SK-N-MC (cell line): Measurements from ENCODE around the gene AMBRA1.
A peak's percentile ranks its signal among the peaks of the same experiment; 100 is the strongest.

ENCODE experiments used
- DNase-seq: peaks from one replicate; pipeline ENCODE4 v3.0.0-alpha.2; 2011; ENCODE audit warnings: low read depth, low spot score
- H3K27ac ChIP-seq: fragments of 200-600 bp; sonication (generic); 2 replicates; pipeline ENCODE4 v1.5.1; 2016; ENCODE audit warnings: mixed run types
- H3K36me3 ChIP-seq: fragments of 200-600 bp; sonication (generic); 2 replicates; pipeline ENCODE4 v1.6.1; 2017; ENCODE audit warnings: antibody characterized with exemption, low read length, mixed read lengths; ENCODE audit not compliant: insufficient read depth
- H3K4me3 ChIP-seq: fragments of 200-600 bp; sonication (generic); 2 replicates; pipeline ENCODE4 v1.5.1; 2016
- H3K9ac ChIP-seq: fragments of 200-600 bp; sonication (generic); 2 replicates; pipeline ENCODE4 v1.8.0; 2017; ENCODE audit warnings: mixed run types, mixed read lengths; ENCODE audit not compliant: insufficient read length
- H3K9me3 ChIP-seq: fragments of 200-600 bp; sonication (generic); 2 replicates; pipeline ENCODE4 v1.6.1; 2017; ENCODE audit warnings: low read depth, mild to moderate bottlenecking, antibody characterized with exemption, low read length, moderate library complexity, mixed read lengths
- EZH2 ChIP-seq: fragments of 200-600 bp; sonication (generic); IDR thresholded peaks from one replicate; pipeline ENCODE4 v1.6.1; 2017; ENCODE audit warnings: antibody characterized with exemption
- FOXP2 ChIP-seq: optimal IDR thresholded peaks from 2 replicates; pipeline ENCODE3; 2011; ENCODE audit warnings: mild to moderate bottlenecking, moderate library complexity; ENCODE audit not compliant: insufficient read depth; ENCODE audit errors: extremely low read length, control extremely low read depth
- POLR2AphosphoS5 ChIP-seq: IDR thresholded peaks from 2 replicates; pipeline ENCODE4 v1.6.1; 2012; ENCODE audit warnings: mild to moderate bottlenecking, low read depth, low read length, borderline replicate concordance

AMBRA1 gene

GRCh38 chr11:46417711-46418110 is 176.1 kb downstream of the AMBRA1 start:
- TF ChIP-seq FOXP2 (no peak), POLR2AphosphoS5 (no peak), EZH2 (no peak)
- DNase-seq, result no peak
- no peaks in the 10 kb centered on the region for H3K9me3 ChIP-seq
- H3K4me3 ChIP-seq, result no peak overlapping the region
- peaks cover 17% of the 10 kb centered on the region for H3K36me3 ChIP-seq
- no peak overlapping the region for H3K27ac ChIP-seq
- H3K9ac ChIP-seq, result no peak overlapping the region

DNA sequence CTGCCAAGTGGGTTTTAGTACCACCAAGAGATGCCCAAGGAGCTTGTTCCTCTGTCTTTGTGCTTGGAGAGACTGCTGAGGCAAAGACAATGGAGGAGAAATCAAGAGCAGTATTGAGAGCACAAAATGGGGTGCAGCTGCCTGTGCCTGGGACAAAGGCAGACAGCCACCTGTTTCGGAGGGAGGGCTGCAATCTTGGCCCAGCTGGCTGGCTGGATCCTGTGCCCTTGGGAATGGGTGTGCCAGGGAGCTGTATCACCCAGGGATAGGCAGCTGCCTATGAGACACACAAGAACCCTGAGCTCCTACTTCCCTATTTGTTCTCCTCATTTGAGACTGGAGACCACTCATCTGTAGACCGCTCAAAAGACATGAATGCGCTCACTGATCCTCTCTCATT is 178.9 kb downstream of the AMBRA1 start:
- Histone ChIP-seq H3K9ac (no peak overlapping the region), H3K9me3 (no peaks in the 10 kb centered on the region), H3K36me3 (peaks cover 12% of the 10 kb centered on the region), H3K27ac (no peak overlapping the region), H3K4me3 (no peak overlapping the region)
- no peak for TF ChIP-seq EZH2
- DNase-seq, result no peak

DNA sequence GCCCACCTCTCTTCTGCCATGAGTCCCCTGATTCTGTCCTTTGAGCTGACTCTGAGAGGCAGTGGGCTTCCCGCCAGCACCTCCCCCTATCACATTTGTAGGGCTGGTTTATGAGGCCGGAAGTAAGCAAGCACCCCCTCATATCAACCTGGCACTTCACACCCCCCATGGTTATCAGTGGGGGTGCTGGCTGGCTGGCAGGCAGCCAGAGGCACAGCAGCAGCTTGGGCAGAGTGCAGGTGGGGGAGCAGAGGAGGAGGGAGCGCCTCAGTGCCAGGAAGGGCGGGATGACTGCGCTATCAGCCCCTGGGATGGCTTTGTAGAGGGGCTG is 179.4 kb downstream of the AMBRA1 start:
- no peak for DNase-seq
- H3K9ac ChIP-seq, result no peak overlapping the region
- no peak for TF ChIP-seq POLR2AphosphoS5
- TF ChIP-seq EZH2, result no peak
- peak; percentile 22 for TF ChIP-seq FOXP2
- peaks cover 12% of the 10 kb centered on the region for H3K36me3 ChIP-seq
- no peak overlapping the region for H3K4me3 ChIP-seq
- H3K27ac ChIP-seq, result no peak overlapping the region
- no peaks in the 10 kb centered on the region for H3K9me3 ChIP-seq

DNA sequence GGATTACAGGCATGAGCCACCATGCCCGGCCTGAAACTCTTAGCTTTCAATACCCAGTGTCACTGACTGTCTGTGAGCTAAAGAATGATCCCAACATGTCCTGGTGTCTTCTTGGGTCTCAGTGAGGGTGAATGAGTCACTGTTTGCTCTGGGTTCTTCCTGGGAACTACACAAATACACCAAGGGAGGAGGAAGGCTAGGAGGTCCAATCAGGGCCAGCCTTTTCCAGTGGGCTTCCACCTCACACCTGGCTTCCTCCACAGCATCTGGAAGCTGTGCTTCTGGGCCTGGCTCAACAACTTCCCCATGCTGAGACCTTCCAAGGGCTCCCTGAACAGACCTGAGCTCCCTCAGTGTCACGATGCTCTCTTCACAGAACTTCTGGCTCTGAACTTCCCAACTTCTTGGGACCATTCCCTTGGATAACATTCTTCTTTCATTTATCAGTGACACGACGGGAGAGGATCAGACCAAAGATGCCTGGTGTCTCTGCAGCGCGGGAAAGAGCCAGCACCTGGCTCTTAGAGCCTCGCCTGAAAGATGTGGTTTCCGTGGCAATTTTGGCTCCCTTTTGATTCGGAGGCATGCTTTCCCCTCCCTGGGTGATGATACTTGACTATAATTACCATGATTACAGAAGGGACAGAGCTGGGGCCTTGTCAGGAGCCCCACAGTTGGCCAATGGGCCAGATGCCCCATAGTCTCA is 179.9 kb downstream of the AMBRA1 start:
- Histone ChIP-seq H3K9ac (no peak overlapping the region), H3K36me3 (peaks cover 12% of the 10 kb centered on the region), H3K9me3 (no peaks in the 10 kb centered on the region), H3K27ac (no peak overlapping the region), H3K4me3 (no peak overlapping the region)
- TF ChIP-seq POLR2AphosphoS5, result no peak
- no peak for TF ChIP-seq EZH2
- TF ChIP-seq FOXP2, result no peak
- no peak for DNase-seq

- Histone ChIP-seq H3K4me3 (no peak overlapping the region), H3K36me3 (peaks cover 22% of the 10 kb centered on the region; the same call in 1 of the 2 replicates), H3K27ac (no peak overlapping the region), H3K9me3 (no peaks in the 10 kb centered on the region), H3K9ac (no peak overlapping the region)
- no peak for TF ChIP-seq POLR2AphosphoS5
- no peak for TF ChIP-seq FOXP2
- TF ChIP-seq EZH2, result no peak
- no peak for DNase-seq
Measured at GRCh38 chr11:46410021-46410420, 183.8 kb downstream of the AMBRA1 start.

DNA sequence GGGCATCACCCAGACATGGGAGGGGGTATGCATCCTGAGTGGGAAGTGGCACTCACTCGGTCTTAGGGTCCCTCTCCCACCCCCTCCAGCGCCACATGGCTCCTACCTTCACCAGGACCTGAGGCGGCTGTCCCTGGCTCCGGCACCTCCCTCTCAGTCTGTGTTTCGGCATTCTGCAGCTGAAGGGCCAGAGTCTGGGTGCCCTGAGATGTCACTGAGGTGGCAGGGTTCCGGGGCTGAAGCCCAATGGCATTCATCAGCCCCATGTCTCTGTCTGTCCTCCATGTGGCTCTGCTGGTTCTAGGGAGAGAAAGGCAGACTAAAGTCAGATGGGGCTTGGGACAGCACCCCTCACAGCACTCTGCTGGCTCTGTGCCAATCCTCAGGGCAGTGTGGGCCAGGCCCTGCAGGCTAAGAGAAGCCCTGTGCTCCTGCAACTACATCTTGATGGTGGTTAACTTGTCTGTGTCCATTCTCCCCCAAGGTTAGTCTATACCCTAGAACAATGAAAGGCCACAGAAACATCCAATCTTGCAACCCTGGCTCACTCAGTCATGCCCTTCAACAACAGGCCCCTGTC is 185.3 kb downstream of the AMBRA1 start:
- DNase-seq, result no peak
- H3K9me3 ChIP-seq, result no peaks in the 10 kb centered on the region
- no peak overlapping the region for H3K9ac ChIP-seq
- no peak overlapping the region for H3K4me3 ChIP-seq
- H3K36me3 ChIP-seq, result peaks cover 17% of the 10 kb centered on the region; the same call in 1 of the 2 replicates
- TF ChIP-seq EZH2, result no peak
- no peak for TF ChIP-seq POLR2AphosphoS5
- TF ChIP-seq FOXP2, result no peak
- H3K27ac ChIP-seq, result no peak overlapping the region

- no peak for DNase-seq
- peaks cover 17% of the 10 kb centered on the region; the same call in 1 of the 2 replicates for H3K36me3 ChIP-seq
Measured at GRCh38 chr11:46407635-46408034, 186.2 kb downstream of the AMBRA1 start.

DNA sequence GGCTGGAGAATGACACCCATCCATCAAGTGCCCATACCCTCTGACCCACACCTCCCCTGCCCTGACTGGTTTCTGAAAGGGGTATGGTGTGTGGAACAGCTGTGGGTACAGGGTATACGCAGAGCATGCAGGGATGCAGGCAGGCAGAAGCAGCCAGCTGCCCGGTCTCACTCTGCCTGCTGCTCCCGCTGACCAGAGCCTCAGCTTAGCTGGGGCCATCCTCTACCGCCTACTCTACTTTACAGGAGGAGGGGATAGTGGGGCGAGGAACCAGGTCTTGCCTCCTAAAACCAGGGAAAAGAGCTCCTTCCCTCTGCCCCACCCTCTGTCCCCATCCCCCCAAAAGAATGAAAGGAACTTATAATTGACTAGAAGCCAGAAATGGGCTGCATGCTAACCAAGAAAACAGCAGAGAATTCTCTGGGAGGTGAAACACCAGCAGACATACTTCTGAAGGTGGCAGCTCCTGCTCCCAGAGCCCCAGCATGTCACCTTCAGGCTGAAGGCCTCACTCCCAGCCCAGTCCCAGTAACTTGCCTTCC is 189.3 kb downstream of the AMBRA1 start:
- Histone ChIP-seq H3K27ac (peak overlapping the region; percentile 1; the same call in 1 of the 2 replicates), H3K4me3 (no peak overlapping the region), H3K36me3 (peaks cover 17% of the 10 kb centered on the region; the same call in 1 of the 2 replicates), H3K9ac (no peak overlapping the region), H3K9me3 (no peaks in the 10 kb centered on the region)
- TF ChIP-seq POLR2AphosphoS5, result no peak
- no peak for TF ChIP-seq FOXP2
- TF ChIP-seq EZH2, result no peak
- no peak for DNase-seq

More at GRCh38 chr11:46407635-46408034, 186.2 kb downstream of the AMBRA1 start:
- Histone ChIP-seq H3K4me3 (no peak overlapping the region), H3K27ac (no peak overlapping the region), H3K9ac (no peak overlapping the region), H3K9me3 (no peaks in the 10 kb centered on the region)
- TF ChIP-seq EZH2 (no peak), FOXP2 (no peak), POLR2AphosphoS5 (no peak)
